HT1080 (cell line): ENCODE data around the gene STAG1. TPM values are rescaled to one million over a fixed set of nuclear protein-coding genes. Genes with fewer than 3 reads are reported as not detected.
"Not testable (repeated sequence)": the region's sequence is repeated elsewhere in the genome, so short reads cannot be mapped to it uniquely, and the experiment has no call there.

ENCODE experiments used
- DNase-seq: peaks from one replicate; pipeline ENCODE4 v3.0.0-alpha.2; 2015; ENCODE audit warnings: low read depth
- total RNA-seq: library from RNA; depleted of rRNA; stranded (reverse); fragments of >200 nt; shearing (Covaris generic); gene quantifications from 2 replicates; pipeline ENCODE4 v1.2.3, GENCODE V29; 2014

Gene STAG1
- total RNA-seq, 1 experiment from 2014 or later = 35.9 TPM

GRCh38 chr3:136602818-136603217 is 149.4 kb downstream of the STAG1 start:
- DNase-seq = no peak

- DNase-seq = no peak
These were observed 156.1 kb downstream of the STAG1 start for GRCh38 chr3:136595913-136596697.

- DNase-seq = no peak
These were observed 165.6 kb downstream of the STAG1 start for GRCh38 chr3:136586580-136586979.

GRCh38 chr3:136584728-136585127 is 167.4 kb downstream of the STAG1 start:
- no peak for DNase-seq

- DNase-seq = no peak
These were observed 168.4 kb downstream of the STAG1 start for GRCh38 chr3:136583823-136584222.

- DNase-seq = no peak
These were observed 174.4 kb downstream of the STAG1 start for GRCh38 chr3:136577791-136578190.

GRCh38 chr3:136576279-136577009 is 175.7 kb downstream of the STAG1 start:
- no peak for DNase-seq

GRCh38 chr3:136567599-136568188 is 184.5 kb downstream of the STAG1 start:
- no peak for DNase-seq

GRCh38 chr3:136564962-136565361 is 187.2 kb downstream of the STAG1 start:
- DNase-seq = not testable (repeated sequence)

GRCh38 chr3:136562026-136562425 is 190.2 kb downstream of the STAG1 start:
- no peak for DNase-seq

GRCh38 chr3:136559896-136560295 is 192.3 kb downstream of the STAG1 start:
- no peak for DNase-seq

GRCh38 chr3:136549461-136549860 is 202.7 kb downstream of the STAG1 start:
- not testable (repeated sequence) for DNase-seq

GRCh38 chr3:136547293-136547692 is 204.9 kb downstream of the STAG1 start:
- peak; percentile 52 for DNase-seq

- peak; percentile 13 for DNase-seq
These were observed 205.5 kb downstream of the STAG1 start for GRCh38 chr3:136546720-136547119.

- no peak for DNase-seq
These were observed 206.4 kb downstream of the STAG1 start for GRCh38 chr3:136545664-136546268.

- DNase-seq = peak; percentile 43
These were observed 207.6 kb downstream of the STAG1 start for GRCh38 chr3:136544532-136544931.

GRCh38 chr3:136543385-136543784 is 208.8 kb downstream of the STAG1 start:
- peak; percentile 70 for DNase-seq

GRCh38 chr3:136535906-136536305 is 216.3 kb downstream of the STAG1 start:
- peak; percentile 33 for DNase-seq

- no peak for DNase-seq
These were observed 219.4 kb downstream of the STAG1 start for GRCh38 chr3:136532766-136533165.

- no peak for DNase-seq
These were observed 234.1 kb downstream of the STAG1 start for GRCh38 chr3:136518102-136518501.

- DNase-seq = no peak
These were observed 235.5 kb downstream of the STAG1 start for GRCh38 chr3:136516656-136517055.

GRCh38 chr3:136516095-136516494 is 236.1 kb downstream of the STAG1 start:
- DNase-seq = no peak
